Measurements from ENCODE around the gene RNFT2.
"Not testable (repeated sequence)": the region's sequence is repeated elsewhere in the genome, so short reads cannot be mapped to it uniquely, and the experiment has no call there.

Gene RNFT2

DNA sequence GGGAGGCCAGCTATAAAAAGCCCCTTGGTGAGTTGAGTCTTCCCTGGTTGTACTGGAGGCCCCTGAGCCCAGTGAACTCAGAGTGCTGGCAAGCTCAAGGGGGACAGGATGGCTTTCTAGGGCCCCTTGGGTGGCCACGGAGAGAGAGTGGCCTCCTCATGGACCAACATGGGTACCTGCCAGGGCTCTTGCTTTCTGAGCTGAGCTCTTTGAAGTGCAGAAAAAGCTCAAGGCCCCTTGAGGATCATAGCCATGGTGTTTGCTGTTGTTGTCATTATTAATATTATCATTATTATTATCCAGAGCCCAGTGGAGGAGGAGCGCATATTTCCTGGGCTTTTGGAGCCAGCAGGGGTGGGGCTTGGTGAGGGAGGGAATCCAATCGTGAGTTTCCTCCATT lies 6.7 kb downstream of the RNFT2 start:
- DNase-seq (ENCODE audit: low read depth in 2 of 2) = no peak

- DNase-seq (ENCODE audit: low read depth in 2 of 2) = no peak
Measured at GRCh38 chr12:116745554-116745953, 7.4 kb downstream of the RNFT2 start.

DNA sequence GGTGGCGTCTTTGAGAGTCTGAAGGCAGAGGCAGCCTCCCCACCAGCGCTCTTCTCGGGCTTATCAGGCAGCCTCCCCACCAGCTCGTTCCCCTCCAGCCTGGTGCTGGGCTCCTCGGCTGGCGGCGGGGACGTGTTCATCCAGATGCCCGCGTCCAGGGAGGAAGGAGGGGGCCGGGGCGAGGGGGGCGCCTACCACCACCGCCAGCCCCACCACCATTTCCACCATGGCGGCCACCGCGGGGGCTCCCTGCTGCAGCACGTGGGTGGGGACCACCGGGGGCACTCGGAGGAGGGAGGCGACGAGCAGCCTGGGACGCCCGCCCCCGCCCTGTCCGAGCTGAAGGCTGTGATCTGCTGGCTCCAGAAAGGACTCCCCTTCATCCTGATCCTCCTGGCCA lies 11.8 kb downstream of the RNFT2 start:
- DNase-seq (ENCODE audit: low read depth in 2 of 2) = no peak

DNA sequence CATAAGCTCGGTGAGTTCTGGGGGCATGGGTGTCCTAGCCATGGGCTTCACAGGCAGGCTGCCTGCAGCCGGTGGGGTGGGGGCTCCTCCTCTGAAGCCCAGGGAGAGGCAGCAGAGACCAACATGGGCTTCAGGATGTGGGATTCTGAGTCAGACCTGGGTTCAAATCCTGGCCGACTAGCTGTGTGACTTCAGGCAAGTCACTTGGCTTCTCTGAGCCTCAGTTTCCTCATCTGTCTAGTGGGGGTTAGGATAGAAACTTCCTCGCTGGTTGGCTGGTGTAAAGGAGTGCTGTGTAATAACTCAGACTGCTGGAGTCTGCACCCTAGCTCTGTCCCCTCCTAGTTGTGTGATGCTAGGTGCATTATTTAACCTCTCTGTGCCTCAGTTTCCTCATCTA lies 12.2 kb downstream of the RNFT2 start:
- no peak for DNase-seq (ENCODE audit: low read depth in 2 of 2)

DNA sequence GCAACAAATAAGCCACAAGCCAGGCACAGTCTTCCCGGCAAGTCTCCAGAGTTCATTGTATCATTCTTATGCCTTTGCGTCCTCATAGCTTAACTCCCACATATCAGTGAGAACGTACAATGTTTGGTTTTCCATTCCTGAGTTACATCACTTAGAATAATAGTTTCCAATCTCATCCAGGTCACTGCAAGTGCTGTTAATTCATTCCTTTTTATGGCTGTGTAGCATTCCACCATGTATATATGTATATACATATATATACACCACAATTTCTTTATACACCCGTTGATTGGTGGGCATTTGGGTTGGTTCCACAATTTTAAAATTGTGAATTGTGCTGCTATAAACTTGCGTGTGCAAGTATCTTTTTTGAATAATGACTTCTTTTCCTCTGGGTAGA lies 16.0 kb downstream of the RNFT2 start:
- not testable (repeated sequence) for DNase-seq (ENCODE audit: low read depth in 2 of 2)

DNA sequence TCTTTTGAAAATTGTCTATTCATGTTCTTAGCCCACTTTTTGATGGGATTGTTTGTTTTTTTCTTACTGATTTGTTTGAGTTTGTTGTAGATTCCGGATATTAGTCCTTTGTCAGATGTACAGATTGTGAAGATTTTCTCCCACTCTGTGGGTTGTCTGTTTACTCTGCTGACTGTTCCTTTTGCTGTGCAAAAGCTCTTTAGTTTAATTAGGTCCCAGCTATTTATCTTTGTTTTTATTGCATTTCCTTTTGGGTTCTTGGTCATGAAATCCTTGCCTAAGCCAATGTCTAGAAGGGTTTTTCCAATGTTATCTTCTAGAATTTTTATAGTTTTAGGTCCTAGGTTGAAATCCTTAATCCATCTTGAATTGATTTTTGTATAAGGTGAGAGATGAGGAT lies 16.7 kb downstream of the RNFT2 start:
- DNase-seq (ENCODE audit: low read depth in 2 of 2) = not testable (repeated sequence)

DNA sequence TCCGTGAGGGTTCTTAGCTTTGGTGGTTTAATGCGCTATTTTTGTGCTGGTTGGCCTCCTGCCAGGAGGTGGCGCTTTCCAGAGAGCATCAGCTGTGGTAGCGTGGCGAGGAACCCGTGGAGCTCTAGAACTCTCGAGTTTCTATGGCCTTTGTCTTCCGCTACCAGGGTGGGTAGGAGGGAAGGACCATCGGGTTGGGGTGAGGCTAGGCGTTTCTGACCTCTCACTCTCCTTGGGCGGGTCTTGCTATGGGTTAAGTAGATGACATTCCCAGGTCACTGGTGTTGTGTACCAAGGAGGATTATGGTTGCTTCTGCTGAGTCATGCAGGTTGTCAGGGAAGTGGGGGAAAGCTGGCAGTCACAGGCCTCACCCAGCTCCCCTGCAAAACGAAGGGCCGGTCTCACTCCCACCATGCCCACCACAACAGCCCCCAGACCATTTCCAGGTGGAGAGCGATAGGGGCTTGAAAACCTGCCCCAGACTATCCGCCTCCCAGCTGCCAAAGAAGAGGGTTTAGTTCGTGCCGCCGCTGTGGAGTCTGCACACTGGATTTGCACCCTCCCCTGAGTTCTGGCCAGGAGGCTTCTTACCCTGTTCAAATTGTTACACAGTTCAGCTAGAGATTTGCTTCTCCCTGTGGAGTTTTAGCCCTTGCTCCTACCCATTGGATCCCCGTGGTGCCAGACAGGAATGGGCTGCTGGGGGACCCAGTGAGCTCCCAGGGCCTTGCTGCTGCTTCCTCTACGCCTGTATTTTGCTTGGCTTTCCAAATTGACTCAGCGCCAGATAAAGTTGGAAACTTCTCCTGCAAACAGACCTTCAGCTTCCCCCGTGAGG lies 21.9 kb downstream of the RNFT2 start:
- peak in 1 of 2 experiments; percentile 13 for DNase-seq (ENCODE audit: low read depth in 2 of 2)

- DNase-seq (ENCODE audit: low read depth in 2 of 2) = no peak
Measured at GRCh38 chr12:116760622-116761020, 22.5 kb downstream of the RNFT2 start.

DNA sequence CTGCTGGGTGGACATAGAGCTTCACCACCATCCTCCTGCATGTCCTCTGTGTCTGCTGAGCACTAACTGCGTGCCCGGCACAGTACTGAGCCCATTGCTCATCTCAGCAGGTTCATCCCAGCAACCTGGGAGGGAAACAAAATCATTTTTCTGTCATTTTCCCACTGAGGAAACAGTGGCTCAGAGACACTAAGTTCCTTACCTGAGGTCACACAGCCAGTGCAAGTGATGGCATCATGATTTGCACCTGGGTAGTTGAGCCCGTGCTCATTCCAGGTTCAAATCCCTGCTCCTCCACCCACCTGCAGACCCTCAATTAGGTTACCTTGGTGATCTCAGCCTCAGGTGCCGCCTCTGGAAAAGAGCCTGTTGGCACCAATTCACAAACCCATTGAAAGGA lies 23.4 kb downstream of the RNFT2 start:
- DNase-seq (ENCODE audit: low read depth in 2 of 2) = no peak

GRCh38 chr12:116765271-116765670 lies 27.2 kb downstream of the RNFT2 start:
- DNase-seq (ENCODE audit: low read depth in 2 of 2) = no peak

GRCh38 chr12:116766285-116766684 lies 28.2 kb downstream of the RNFT2 start:
- DNase-seq (ENCODE audit: low read depth in 2 of 2) = no peak

GRCh38 chr12:116766746-116767145 lies 28.6 kb downstream of the RNFT2 start:
- DNase-seq (ENCODE audit: low read depth in 2 of 2) = no peak

DNA sequence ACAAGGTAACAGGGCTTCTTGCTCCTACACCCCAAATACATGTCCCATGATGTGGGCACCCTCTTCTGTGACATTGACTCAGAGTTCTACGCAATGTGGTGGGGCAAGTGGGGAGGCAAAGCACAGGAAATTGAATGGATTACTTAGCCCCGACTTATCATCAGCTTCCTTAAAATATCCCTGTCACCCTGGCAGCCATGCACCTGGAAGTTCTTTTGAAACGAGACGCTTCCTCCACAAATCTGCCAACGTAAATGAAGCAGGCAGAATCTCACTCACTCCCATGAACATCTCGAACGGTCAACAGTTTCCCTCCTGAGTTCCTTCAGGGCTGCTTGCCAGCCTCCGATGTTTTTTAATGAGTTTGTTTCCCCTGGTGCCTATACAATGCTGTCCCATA lies 33.5 kb downstream of the RNFT2 start:
- DNase-seq (ENCODE audit: low read depth in 2 of 2) = no peak

- DNase-seq (ENCODE audit: low read depth in 2 of 2) = no peak
Measured at GRCh38 chr12:116773276-116773731, 35.2 kb downstream of the RNFT2 start.

DNA sequence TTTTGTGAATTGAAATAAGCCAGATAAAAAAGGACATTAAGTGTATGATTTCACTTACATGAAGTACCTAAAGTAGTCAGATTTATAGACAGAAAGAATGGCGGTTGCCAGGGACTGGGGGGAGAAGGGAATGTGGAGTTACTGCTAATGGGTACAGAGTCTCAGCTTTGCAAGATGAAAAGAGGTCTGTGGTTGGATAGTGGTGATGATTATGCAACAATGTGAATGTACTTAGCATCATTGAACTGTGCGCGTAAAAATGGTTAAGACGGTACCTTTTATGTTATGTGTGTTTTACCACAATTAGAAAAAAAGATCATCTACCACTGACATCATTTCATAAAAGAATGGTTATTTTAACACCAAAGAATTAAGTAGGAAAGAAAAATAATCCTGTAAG lies 35.9 kb downstream of the RNFT2 start:
- DNase-seq (ENCODE audit: low read depth in 2 of 2) = no peak

GRCh38 chr12:116777245-116777644 lies 39.1 kb downstream of the RNFT2 start:
- DNase-seq (ENCODE audit: low read depth in 2 of 2) = no peak

- no peak for DNase-seq (ENCODE audit: low read depth in 2 of 2)
Measured at GRCh38 chr12:116779597-116779996, 41.5 kb downstream of the RNFT2 start.

DNA sequence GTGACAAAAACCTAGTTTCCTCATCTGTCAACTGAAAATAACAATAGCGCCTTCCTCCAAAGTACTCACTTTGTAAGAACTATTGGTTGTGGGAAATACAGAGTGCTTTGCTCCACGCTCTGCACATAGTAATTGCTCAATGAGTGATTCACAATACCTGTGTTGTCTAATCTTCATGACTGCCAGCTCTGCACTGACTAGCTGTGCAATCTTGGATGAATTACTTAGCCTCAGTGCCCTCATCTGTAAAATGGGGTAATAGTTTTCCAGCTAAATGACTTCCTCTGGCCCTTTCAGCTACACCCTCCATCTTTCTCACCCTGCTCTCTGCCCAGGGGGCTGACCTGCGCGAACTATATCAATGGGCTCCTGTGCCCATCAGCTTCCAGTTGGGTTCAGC lies 42.8 kb downstream of the RNFT2 start:
- no peak for DNase-seq (ENCODE audit: low read depth in 2 of 2)

DNA sequence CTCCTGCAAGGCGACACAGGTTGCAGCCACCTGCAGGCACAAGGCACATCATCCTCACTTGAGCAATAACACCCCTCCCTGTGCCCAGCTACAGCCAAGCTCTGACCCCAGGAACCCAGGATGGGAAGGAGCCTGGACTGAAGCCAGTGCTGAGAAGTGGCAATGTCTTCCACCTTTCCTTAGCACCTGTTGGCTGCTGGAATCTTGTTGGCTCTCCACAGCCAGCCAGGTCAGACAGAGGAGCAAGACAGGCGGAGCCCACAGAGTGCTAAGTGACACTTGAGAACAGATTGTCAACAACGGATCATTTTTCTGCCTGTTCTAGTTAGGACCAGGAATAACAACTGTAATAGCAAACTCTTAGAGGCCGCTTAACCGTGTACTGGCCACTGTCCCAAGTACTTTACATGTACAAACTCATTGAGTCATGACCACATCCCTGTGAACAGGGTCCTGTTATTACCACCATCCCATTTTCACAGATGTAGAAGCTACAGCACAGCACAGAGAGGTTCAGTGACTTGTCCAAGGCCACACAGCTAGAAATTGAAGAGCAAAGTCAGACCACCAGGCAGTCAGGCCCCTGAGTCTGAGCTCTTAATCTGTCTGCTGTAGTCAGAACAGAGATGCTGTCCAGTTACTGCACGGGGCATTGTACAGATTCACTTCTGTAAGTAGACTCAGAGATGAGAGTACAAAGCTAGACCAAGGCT lies 45.6 kb downstream of the RNFT2 start:
- DNase-seq (ENCODE audit: low read depth in 2 of 2) = no peak

DNA sequence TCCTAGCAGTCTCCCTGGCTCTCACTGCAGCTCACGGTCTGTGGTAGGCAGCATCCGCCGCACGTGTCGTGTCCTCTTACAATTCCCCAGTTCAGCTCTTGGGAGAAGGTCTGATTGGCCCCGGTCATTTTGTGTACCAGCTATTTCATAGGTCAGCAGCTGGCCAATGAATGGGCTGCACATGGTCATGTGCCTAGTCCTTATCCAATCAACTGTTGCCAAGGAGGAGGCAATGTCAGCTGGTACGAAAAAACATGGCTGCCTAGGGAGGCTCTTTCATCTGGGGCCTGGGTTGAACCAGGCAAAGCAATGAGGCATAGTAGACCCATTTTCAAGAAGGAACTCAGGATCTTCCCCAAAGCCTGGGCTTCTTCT lies 46.1 kb downstream of the RNFT2 start:
- no peak for DNase-seq (ENCODE audit: low read depth in 2 of 2)

DNA sequence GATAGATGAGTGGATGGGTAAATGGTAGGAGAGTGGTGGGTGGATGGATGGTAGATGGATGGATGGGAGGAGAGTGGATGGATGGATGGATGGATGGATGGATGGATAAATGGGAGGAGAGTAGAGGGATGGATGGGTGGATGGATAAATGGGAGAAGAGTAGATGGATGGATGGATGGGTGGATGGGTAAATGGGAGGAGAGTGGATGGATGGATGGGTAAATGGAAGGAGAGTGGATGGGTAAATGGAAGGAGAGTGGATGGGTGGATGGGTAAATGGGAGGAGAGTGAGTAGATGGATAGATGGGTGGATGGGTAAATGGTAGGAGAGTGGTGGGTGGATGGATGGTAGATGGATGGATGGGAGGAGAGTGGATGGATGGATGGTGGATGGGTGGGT lies 51.4 kb downstream of the RNFT2 start:
- DNase-seq (ENCODE audit: low read depth in 2 of 2) = not testable (repeated sequence)

GRCh38 chr12:116790066-116790465 lies 52.0 kb downstream of the RNFT2 start:
- no peak for DNase-seq (ENCODE audit: low read depth in 2 of 2)

DNA sequence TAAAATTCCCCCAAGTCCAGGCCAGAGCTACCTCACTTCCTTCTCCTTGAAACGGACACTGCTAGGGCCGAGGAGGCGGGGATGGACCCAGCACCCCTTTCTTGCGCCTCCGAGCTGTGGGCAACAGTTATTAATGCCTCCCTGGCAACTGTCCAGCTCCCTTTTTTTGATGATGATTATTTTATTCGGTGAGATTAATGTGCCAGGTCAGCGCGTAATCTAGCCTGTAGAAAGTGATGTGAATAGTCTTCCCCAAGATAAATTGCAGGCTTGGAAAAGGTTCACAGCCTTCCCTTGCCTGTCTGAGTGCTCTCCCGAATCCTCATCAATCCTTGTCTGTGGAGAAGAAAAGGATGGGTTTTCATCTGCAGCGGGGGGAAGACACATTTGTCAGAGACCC lies 54.3 kb downstream of the RNFT2 start:
- DNase-seq (ENCODE audit: low read depth in 2 of 2) = no peak
